K562 (cell line): ENCODE results near the gene HHIPL1. TPM values are rescaled to one million over a fixed set of nuclear protein-coding genes. Genes with fewer than 3 reads are reported as not detected.

ENCODE experiments used
- ATAC-seq: fragments of 200-7000 bp; cut with Tn5 transposase; 3 replicates; pipeline ENCODE4 v1.9.1; 2020; ENCODE audit warnings: moderate library complexity
- BruUV-seq: library from RNA; stranded (reverse); fragments of 400-500 nt; replicated peaks from 2 replicates; lab custom pipeline; 2021; lab: Mats Ljungman, UMichigan
- CTCF ChIA-PET: fragments of 300-600 bp; formaldehyde crosslinking; extraction: SDS; loops from one replicate; lab custom pipeline; 2021; ENCODE audit warnings: low intra/inter-chr PET ratio; lab: Yijun Ruan, JAX
- POLR2A ChIA-PET: fragments of 300-600, 350-650 bp; sonication (Branson Sonifier 250); formaldehyde crosslinking; extraction: SDS; loops from one replicate; lab custom pipeline; 2021; ENCODE audit warnings: antibody characterized with exemption, inconsistent platforms; lab: Yijun Ruan, JAX
- DNase-seq, 4 experiments: peaks; one replicate each; pipeline versions ENCODE4 v3.0.0 to v3.0.0-alpha.2; 2011 to 2018; ENCODE audit warnings: low spot score in 3 of 4, mixed read lengths in 3 of 4; ENCODE audit errors: extremely low read depth in 1 of 4
- FAIRE-seq: peaks from 2 replicates; lab custom pipeline; 2011; peaks lifted over from hg19 to GRCh38; lab: Jason Lieb, UNC
- H2AFZ ChIP-seq: 2 replicates; pipeline ENCODE4 v1.6.0; 2011; ENCODE audit warnings: low read depth, low read length, control low read depth, inconsistent platforms
- H3K27ac ChIP-seq: fragments of 200-600 bp; 3 replicates; pipeline ENCODE4 v1.8.0; 2011; ENCODE audit warnings: low read depth, mild to moderate bottlenecking, control low read depth, inconsistent platforms, low read length, moderate library complexity, mixed read lengths; ENCODE audit errors: extremely low read depth
- H3K27me3 ChIP-seq, 2 experiments: fragments of 300-600 bp in 1 of 2; 2 replicates in 1 of 2; 3 replicates in 1 of 2; pipeline versions ENCODE4 v1.6.0 to v1.8.0; 2011; ENCODE audit warnings: inconsistent platforms in 2 of 2, low read length in 2 of 2, mild to moderate bottlenecking in 1 of 2, mixed read lengths in 1 of 2, moderate library complexity in 1 of 2; ENCODE audit not compliant: control insufficient read depth in 2 of 2, insufficient read depth in 2 of 2
- H3K36me3 ChIP-seq: fragments of 300-600 bp; 3 replicates; pipeline ENCODE4 v1.8.0; 2011; ENCODE audit warnings: mild to moderate bottlenecking, low read length, inconsistent platforms; ENCODE audit not compliant: control insufficient read depth, insufficient read depth
- H3K4me1 ChIP-seq, 2 experiments: fragments of 200-600 bp in 1 of 2; replicated peaks in 1 of 2; 2 replicates in 1 of 2; 3 replicates in 1 of 2; pipeline versions ENCODE4 v1.5.1 to v1.8.0; 2011; ENCODE audit warnings: inconsistent platforms in 2 of 2, low read length in 2 of 2, mild to moderate bottlenecking in 1 of 2, mixed read lengths in 1 of 2, moderate library complexity in 1 of 2; ENCODE audit not compliant: control insufficient read depth in 2 of 2, insufficient read depth in 2 of 2
- H3K4me2 ChIP-seq: 2 replicates; pipeline ENCODE4 v1.6.1; 2011; ENCODE audit warnings: low read length, control low read depth, inconsistent platforms, mixed read lengths; ENCODE audit not compliant: insufficient read depth
- H3K4me3 ChIP-seq: fragments of 200-600 bp; sonication (generic), shearing (Covaris generic); 2 replicates; pipeline ENCODE4 v1.5.1; 2016; ENCODE audit warnings: control low read depth, inconsistent platforms
- H3K79me2 ChIP-seq: fragments of 200-600 bp; 3 replicates; pipeline ENCODE4 v1.8.0; 2011; ENCODE audit warnings: low read length, inconsistent platforms; ENCODE audit not compliant: control insufficient read depth, insufficient read depth
- H3K9ac ChIP-seq, 2 experiments: 2 replicates each; pipeline versions ENCODE4 v1.6.0 to v1.6.1; 2011; ENCODE audit warnings: low read depth in 2 of 2, low read length in 2 of 2, control low read depth in 1 of 2, inconsistent platforms in 1 of 2, mild to moderate bottlenecking in 1 of 2, mixed read lengths in 1 of 2; ENCODE audit not compliant: insufficient read depth in 1 of 2
- H3K9me1 ChIP-seq: one replicate; pipeline ENCODE4 v1.6.0; 2011; ENCODE audit warnings: inconsistent platforms, mild to moderate bottlenecking, low read length, moderate library complexity; ENCODE audit not compliant: control insufficient read depth, insufficient read depth
- H3K9me3 ChIP-seq: replicated peaks from 2 replicates; pipeline ENCODE4 v1.5.1; 2011; ENCODE audit warnings: low read depth, low read length, inconsistent platforms; ENCODE audit not compliant: control insufficient read depth, insufficient read depth
- H4K20me1 ChIP-seq: replicated peaks from 2 replicates; pipeline ENCODE4 v1.6.1; 2011; ENCODE audit warnings: low read length, inconsistent platforms, mixed read lengths; ENCODE audit not compliant: control insufficient read depth, insufficient read depth
- ARID1B ChIP-seq: fragments of 450-650 bp; IDR thresholded peaks from 2 replicates; pipeline ENCODE4 v1.6.1; 2016; ENCODE audit warnings: antibody characterized with exemption, mild to moderate bottlenecking, inconsistent platforms
- ASH1L ChIP-seq: fragments of 450-650 bp; IDR thresholded peaks from 2 replicates; pipeline ENCODE4 v1.6.1; 2018; ENCODE audit warnings: borderline replicate concordance, mild to moderate bottlenecking, low read depth; ENCODE audit not compliant: partially characterized antibody
- CBFA2T2 ChIP-seq: fragments of 450-650 bp; conservative IDR thresholded peaks from 2 replicates; pipeline ENCODE4 v1.6.1; 2017; ENCODE audit warnings: mild to moderate bottlenecking
- CBFA2T3 ChIP-seq: fragments of 450-650 bp; IDR thresholded peaks from 2 replicates; pipeline ENCODE4 v1.6.1; 2017
- DACH1 ChIP-seq: fragments of 450-650 bp; IDR thresholded peaks from 2 replicates; pipeline ENCODE4 v1.6.1; 2018; ENCODE audit not compliant: partially characterized antibody
- MXI1 ChIP-seq: IDR thresholded peaks from 2 replicates; pipeline ENCODE4 v1.6.1; 2011; ENCODE audit warnings: low read depth, mild to moderate bottlenecking, improper control_type of control experiment, low read length
- NCOR1 ChIP-seq: fragments of 450-650 bp; IDR thresholded peaks from 2 replicates; pipeline ENCODE4 v1.6.1; 2016; ENCODE audit warnings: mild to moderate bottlenecking, moderate library complexity
- NONO ChIP-seq, 2 experiments: fragments of 200-400 bp in 1 of 2; fragments of 450-650 bp in 1 of 2; formaldehyde crosslinking in 1 of 2; IDR thresholded peaks; 2 replicates each; pipeline ENCODE4 v1.6.1; 2017; ENCODE audit warnings: low read depth in 2 of 2, mild to moderate bottlenecking in 2 of 2, moderate library complexity in 2 of 2, low read length in 1 of 2
- RBM25 ChIP-seq: fragments of 200-400 bp; formaldehyde crosslinking; IDR thresholded peaks from 2 replicates; pipeline ENCODE4 v1.6.1; 2018; ENCODE audit warnings: low read length, low read depth, moderate library complexity; ENCODE audit not compliant: severe bottlenecking
- TAL1 ChIP-seq: fragments of 450-650 bp; IDR thresholded peaks from 2 replicates; pipeline ENCODE4 v1.6.1; 2016; ENCODE audit warnings: mild to moderate bottlenecking
- TCF3 ChIP-seq: sonication (generic); formaldehyde crosslinking; IDR thresholded peaks from 2 replicates; pipeline ENCODE4 v1.4.0; 2020; ENCODE audit warnings: mild to moderate bottlenecking, missing genetic modification reagents
- TEAD4 ChIP-seq, 2 experiments: sonication (generic) in 1 of 2; formaldehyde crosslinking in 1 of 2; IDR thresholded peaks; 2 replicates each; pipeline versions ENCODE4 v1.6.1 to v1.8.0; 2012 to 2022; ENCODE audit warnings: borderline replicate concordance in 1 of 2, inconsistent platforms in 1 of 2, low read length in 1 of 2, mild to moderate bottlenecking in 1 of 2, missing genetic modification reagents in 1 of 2
- ZNF165 ChIP-seq: fragments of 250-450 bp; sonication (Bioruptor Pico); IDR thresholded peaks from 2 replicates; pipeline ENCODE4 v1.4.0; 2020; ENCODE audit warnings: borderline replicate concordance
- ZNF239 ChIP-seq: fragments of 250-450 bp; sonication (Bioruptor Pico); IDR thresholded peaks from 2 replicates; pipeline ENCODE4 v1.4.0; 2020; ENCODE audit warnings: mild to moderate bottlenecking
- WGBS: fragments of 100-300 bp; shearing (Covaris generic); methylation state at CpG from one replicate; pipeline ENCODE4 v1.1.6; 2016; ENCODE audit warnings: low coverage, mixed read lengths; ENCODE audit not compliant: insufficient coverage; ENCODE audit errors: missing lambda C conversion rate; 5-methylcytosine and 5-hydroxymethylcytosine counted together
- in situ Hi-C: fragments of 300-500 bp; cut with MboI; formaldehyde crosslinking; loops from 4 replicates; pipeline ENCODE4 v1.15.0; 2018; ENCODE audit warnings: inconsistent platforms, mixed read lengths
- intact Hi-C: fragments of 100-400 bp; cut with micrococcal nuclease; formaldehyde crosslinking; loops from 2 replicates; pipeline ENCODE4 v1.14.2; 2022
- polyA plus RNA-seq, 8 experiments: library from polyadenylated mRNA; depleted of rRNA in 4 of 8; stranded (reverse) in 5 of 8; unstranded in 3 of 8; fragments of >200 nt; fragmentation: Nextera tagmentation in 2 of 8; fragmentation: Illumina TruSeq in 1 of 8; extraction: Ambion mirVana in 2 of 8; extraction: Trizol in 1 of 8; gene quantifications; 2 replicates each; pipeline versions ENCODE4 v1.2.1 to v1.2.3, GENCODE V29; 2011 to 2014; ENCODE audit warnings: inconsistent platforms in 1 of 8, missing spikeins in 1 of 8
- total RNA-seq, 7 experiments: library from RNA; depleted of rRNA in 6 of 7; stranded (reverse); fragments of >200 nt in 6 of 7; fragmentation: Illumina TruSeq in 2 of 7; extraction: Trizol in 2 of 7; gene quantifications; 2 replicates each; pipeline versions ENCODE4 v1.2.1 to v1.2.3, GENCODE V29; 2011 to 2021; ENCODE audit warnings: low replicate concordance in 1 of 7
- TF ChIP-seq, protein P1 (sequence below): sonication (generic); formaldehyde crosslinking; IDR thresholded peaks from 2 replicates; pipeline ENCODE4 v1.8.0; 2022; ENCODE audit warnings: missing genetic modification reagents, mild to moderate bottlenecking, moderate library complexity, borderline replicate concordance
- TF ChIP-seq, protein P2 (sequence below), 2 experiments: fragments of 450-650 bp in 1 of 2; sonication (generic) in 1 of 2; formaldehyde crosslinking; conservative IDR thresholded peaks; 2 replicates each; pipeline versions ENCODE4 v1.4.0 to v1.8.1; 2020 to 2022; ENCODE audit warnings: mild to moderate bottlenecking in 1 of 2, missing genetic modification reagents in 1 of 2
- TF ChIP-seq, protein P3 (sequence below): sonication (generic); formaldehyde crosslinking; IDR thresholded peaks from 2 replicates; pipeline ENCODE4 v1.5.0; 2020; ENCODE audit warnings: missing genetic modification reagents

HHIPL1 gene
- total and polyA plus RNA-seq, 9 of the 15 experiments (the other 6 are each of a cell fraction or from before 2014, with no cell fraction given), result not detected

DNA sequence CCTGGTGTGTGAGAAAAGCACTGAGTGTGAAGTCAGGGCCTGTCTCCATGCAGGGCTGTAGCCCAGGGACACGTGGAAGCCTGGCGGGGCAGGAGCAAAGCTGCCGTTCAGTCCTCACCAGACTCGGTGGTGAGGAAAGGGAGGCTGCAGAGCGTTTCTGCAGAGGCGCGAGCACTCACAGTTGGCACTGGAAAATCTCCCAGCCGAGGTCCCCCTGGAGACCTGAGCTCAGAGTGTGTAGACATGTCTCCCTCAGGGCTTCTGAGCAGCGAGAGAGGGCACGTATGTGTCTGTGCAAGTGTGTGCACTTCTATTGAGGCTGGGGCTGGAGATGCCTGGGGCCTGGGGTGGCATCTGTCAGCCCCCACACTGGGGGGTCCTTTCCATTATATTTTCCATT lies 11.0 kb upstream of the HHIPL1 start (continued):
- TF ChIP-seq ZNF165 (CRISPR knock-in tag) (no peak), ASH1L (no peak)
- TF ChIP-seq, all 486 proteins: peak for 0

DNA sequence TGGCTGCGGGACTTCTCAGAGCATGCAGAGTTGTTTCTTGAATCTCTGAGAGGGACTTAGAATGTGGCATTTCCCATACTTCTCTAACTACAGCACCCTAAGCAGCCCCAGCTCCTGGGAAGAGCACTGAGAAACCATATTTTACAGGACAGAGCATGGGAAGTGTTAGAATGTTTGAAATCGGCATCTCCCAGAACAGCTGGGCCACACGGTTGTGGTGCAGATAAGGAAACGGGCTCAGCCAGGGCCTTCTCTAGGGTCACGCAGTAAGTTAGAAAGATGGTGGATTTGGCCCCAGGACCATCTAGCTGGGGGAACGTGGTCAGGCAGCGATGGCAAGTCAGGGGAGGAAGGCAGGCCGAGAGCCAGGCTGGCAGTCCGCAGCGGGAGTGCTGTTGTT lies 10.5 kb upstream of the HHIPL1 start:
- BruUV-seq, result no TSS peak
- CTCF ChIA-PET, result no interaction called here
- Histone ChIP-seq H3K9me1 (no peaks in the 10 kb centered on the region), H3K9me3 (no peaks in the 10 kb centered on the region), H3K79me2 (no peaks in the 10 kb centered on the region), H3K27me3 (peaks cover 0 to 9% of the 10 kb centered on the region in 2 experiments; a peak in 2 of 5 replicates), H3K9ac (no peak overlapping the region), H3K4me1 (peaks cover 3 to 4% of the 10 kb centered on the region in 2 experiments; a peak in 3 of 5 replicates), H4K20me1 (no peaks in the 10 kb centered on the region), H3K36me3 (no peaks in the 10 kb centered on the region)
- FAIRE-seq (peak; percentile 64), DNase-seq (peak in 2 of 4 experiments; percentile 42 to 44), ATAC-seq (peak; percentile 67)
- POLR2A ChIA-PET, result no interaction called here
- intact Hi-C loops, result no loop called here
- TF ChIP-seq TAL1, result peak; percentile 45; the same call in 1 of the 2 replicates
- TF ChIP-seq DACH1, result peak; percentile 50
- 0 out of 2 replicates have a peak, but pooled peaks have one; percentile 12 for TF ChIP-seq TEAD4 (IDR thresholded peaks at IDR 0.05; ENCODE audit: low read length)
- no peak for TF ChIP-seq TEAD4 (CRISPR knock-in tag; IDR thresholded peaks at IDR 0.05; ENCODE audit: borderline replicate concordance)
- TF ChIP-seq, protein P1, sequence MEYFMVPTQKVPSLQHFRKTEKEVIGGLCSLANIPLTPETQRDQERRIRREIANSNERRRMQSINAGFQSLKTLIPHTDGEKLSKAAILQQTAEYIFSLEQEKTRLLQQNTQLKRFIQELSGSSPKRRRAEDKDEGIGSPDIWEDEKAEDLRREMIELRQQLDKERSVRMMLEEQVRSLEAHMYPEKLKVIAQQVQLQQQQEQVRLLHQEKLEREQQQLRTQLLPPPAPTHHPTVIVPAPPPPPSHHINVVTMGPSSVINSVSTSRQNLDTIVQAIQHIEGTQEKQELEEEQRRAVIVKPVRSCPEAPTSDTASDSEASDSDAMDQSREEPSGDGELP (CRISPR knock-in tag), result peak; percentile 77
- TF ChIP-seq, protein P2, sequence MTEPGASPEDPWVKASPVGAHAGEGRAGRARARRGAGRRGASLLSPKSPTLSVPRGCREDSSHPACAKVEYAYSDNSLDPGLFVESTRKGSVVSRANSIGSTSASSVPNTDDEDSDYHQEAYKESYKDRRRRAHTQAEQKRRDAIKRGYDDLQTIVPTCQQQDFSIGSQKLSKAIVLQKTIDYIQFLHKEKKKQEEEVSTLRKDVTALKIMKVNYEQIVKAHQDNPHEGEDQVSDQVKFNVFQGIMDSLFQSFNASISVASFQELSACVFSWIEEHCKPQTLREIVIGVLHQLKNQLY (CRISPR knock-in tag; conservative IDR thresholded peaks at IDR 0.05), result no peak
- TF ChIP-seq RBM25, result peak; percentile 28
- peak; percentile 81 for TF ChIP-seq ZNF239 (CRISPR knock-in tag)
- peak; percentile 37; the same call in 1 of the 2 replicates for TF ChIP-seq CBFA2T2
- peak; percentile 27; the same call in 1 of the 2 replicates for TF ChIP-seq NCOR1
- TF ChIP-seq, protein P3, sequence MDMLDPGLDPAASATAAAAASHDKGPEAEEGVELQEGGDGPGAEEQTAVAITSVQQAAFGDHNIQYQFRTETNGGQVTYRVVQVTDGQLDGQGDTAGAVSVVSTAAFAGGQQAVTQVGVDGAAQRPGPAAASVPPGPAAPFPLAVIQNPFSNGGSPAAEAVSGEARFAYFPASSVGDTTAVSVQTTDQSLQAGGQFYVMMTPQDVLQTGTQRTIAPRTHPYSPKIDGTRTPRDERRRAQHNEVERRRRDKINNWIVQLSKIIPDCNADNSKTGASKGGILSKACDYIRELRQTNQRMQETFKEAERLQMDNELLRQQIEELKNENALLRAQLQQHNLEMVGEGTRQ (CRISPR knock-in tag), result no peak
- TF ChIP-seq MXI1, result no peak
- TF ChIP-seq ARID1B, result peak; percentile 59
- peak; percentile 57; the same call in 1 of the 2 replicates for TF ChIP-seq CBFA2T3
- peak; percentile 62 for TF ChIP-seq TCF3 (CRISPR knock-in tag)
- TF ChIP-seq NONO (IDR thresholded peaks at IDR 0.05; ENCODE audit: low read depth in 2 of 2, low read length in 1 of 2), result no peak
- TF ChIP-seq, all 486 proteins: peak for 11
- 9% methylated on average over 6 of the region's 10 CpGs for WGBS
- Histone ChIP-seq H3K27ac (no peak overlapping the region), H3K4me2 (peak overlapping the region; percentile 20; the same call in 1 of the 2 replicates), H2AFZ (peak overlapping the region; percentile 17; the same call in 1 of the 2 replicates), H3K4me3 (no peak overlapping the region)
- in situ Hi-C loops, result no loop called here
